WTC11 (cell line): ENCODE results near the gene WEE1. TPM values are rescaled to one million over a fixed set of nuclear protein-coding genes. Genes with fewer than 3 reads are reported as not detected.
A peak's percentile ranks its signal among the peaks of the same experiment; 100 is the strongest.

ENCODE experiments used
- ATAC-seq: fragments of 200-7000 bp; cut with Tn5 transposase; 2 replicates; pipeline ENCODE4 v1.10.0; 2021; ENCODE audit warnings: mild to moderate bottlenecking, moderate library complexity
- CTCF ChIA-PET: fragments of 300-600 bp; sonication (Branson Sonifier 250); formaldehyde crosslinking; loops from one replicate; lab custom pipeline; 2021; ENCODE audit warnings: antibody characterized with exemption; lab: Charles Lee
- POLR2A ChIA-PET: fragments of 350-600 bp; sonication (Branson Sonifier 250); formaldehyde crosslinking; loops from one replicate; lab custom pipeline; 2021; ENCODE audit warnings: antibody characterized with exemption; lab: Charles Lee
- DNase-seq: peaks from one replicate; pipeline ENCODE4 v3.0.0; 2021; ENCODE audit warnings: low spot score
- H3K27ac Mint-ChIP-seq: 2 replicates; pipeline ENCODE4 v1.8.0; 2021; ENCODE audit warnings: mixed read lengths
- H3K27me3 Mint-ChIP-seq: 2 replicates; pipeline ENCODE4 v1.8.0; 2021; ENCODE audit warnings: low read depth, mild to moderate bottlenecking, moderate library complexity, mixed read lengths
- H3K36me3 Mint-ChIP-seq: 2 replicates; pipeline ENCODE4 v1.8.0; 2021; ENCODE audit warnings: mixed read lengths
- H3K4me1 Mint-ChIP-seq: 2 replicates; pipeline ENCODE4 v1.8.0; 2022; ENCODE audit warnings: mixed read lengths
- H3K4me3 Mint-ChIP-seq: 2 replicates; pipeline ENCODE4 v1.8.0; 2021; ENCODE audit warnings: mild to moderate bottlenecking, moderate library complexity, mixed read lengths
- H3K9me3 Mint-ChIP-seq: 2 replicates; pipeline ENCODE4 v1.8.0; 2021; ENCODE audit warnings: mixed read lengths
- AFF4 ChIP-seq: sonication (generic); formaldehyde crosslinking; IDR thresholded peaks from 2 replicates; pipeline ENCODE4 v1.8.1; 2023; ENCODE audit warnings: mild to moderate bottlenecking, missing genetic modification reagents, borderline replicate concordance
- ATF2 ChIP-seq: sonication (generic); formaldehyde crosslinking; IDR thresholded peaks from 2 replicates; pipeline ENCODE4 v1.8.1; 2022; ENCODE audit warnings: low read depth, missing genetic modification reagents, borderline replicate concordance
- CREM ChIP-seq: sonication (generic); formaldehyde crosslinking; IDR thresholded peaks from 2 replicates; pipeline ENCODE4 v1.8.1; 2022; ENCODE audit warnings: mild to moderate bottlenecking, missing genetic modification reagents, moderate library complexity
- ESRRA ChIP-seq: sonication (generic); formaldehyde crosslinking; IDR thresholded peaks from 2 replicates; pipeline ENCODE4 v1.8.1; 2022; ENCODE audit warnings: mild to moderate bottlenecking, missing genetic modification reagents, borderline replicate concordance
- MXD4 ChIP-seq: fragments of 250-450 bp; sonication (Bioruptor Pico); IDR thresholded peaks from 2 replicates; pipeline ENCODE4 v1.8.0; 2021; ENCODE audit warnings: mild to moderate bottlenecking, moderate library complexity, borderline replicate concordance
- NFE2L1 ChIP-seq: sonication (generic); formaldehyde crosslinking; IDR thresholded peaks from 2 replicates; pipeline ENCODE4 v1.8.1; 2023; ENCODE audit warnings: missing genetic modification reagents
- OVOL2 ChIP-seq: fragments of 250-450 bp; sonication (Bioruptor Pico); IDR thresholded peaks from 2 replicates; pipeline ENCODE4 v1.9.0; 2021; ENCODE audit warnings: mild to moderate bottlenecking, borderline replicate concordance
- PRDM15 ChIP-seq: sonication (generic); formaldehyde crosslinking; IDR thresholded peaks from 2 replicates; pipeline ENCODE4 v1.8.0; 2022; ENCODE audit warnings: missing genetic modification reagents
- RORB ChIP-seq: fragments of 250-450 bp; sonication (Bioruptor Pico); IDR thresholded peaks from 2 replicates; pipeline ENCODE4 v1.9.0; 2021; ENCODE audit warnings: mild to moderate bottlenecking
- TCF7 ChIP-seq: sonication (generic); formaldehyde crosslinking; IDR thresholded peaks from 2 replicates; pipeline ENCODE4 v1.8.0; 2022; ENCODE audit warnings: mild to moderate bottlenecking, low read depth, missing genetic modification reagents, moderate library complexity
- ZNF219 ChIP-seq: sonication (generic); formaldehyde crosslinking; IDR thresholded peaks from 2 replicates; pipeline ENCODE4 v1.8.0; 2023; ENCODE audit warnings: missing genetic modification reagents, mild to moderate bottlenecking, borderline replicate concordance
- ZNF232 ChIP-seq: sonication (generic); formaldehyde crosslinking; IDR thresholded peaks from 2 replicates; pipeline ENCODE4 v1.8.0; 2022; ENCODE audit warnings: mild to moderate bottlenecking, missing genetic modification reagents
- ZNF671 ChIP-seq: fragments of 250-450 bp; sonication (Bioruptor Pico); IDR thresholded peaks from 2 replicates; pipeline ENCODE4 v1.8.0; 2021; ENCODE audit warnings: mild to moderate bottlenecking
- total RNA-seq: library from RNA; stranded (reverse); gene quantifications from 3 replicates; pipeline ENCODE4 v1.2.3, GENCODE V29; 2021

The WEE1 gene
- total RNA-seq, 1 experiment from 2014 or later, result 109 TPM

DNA sequence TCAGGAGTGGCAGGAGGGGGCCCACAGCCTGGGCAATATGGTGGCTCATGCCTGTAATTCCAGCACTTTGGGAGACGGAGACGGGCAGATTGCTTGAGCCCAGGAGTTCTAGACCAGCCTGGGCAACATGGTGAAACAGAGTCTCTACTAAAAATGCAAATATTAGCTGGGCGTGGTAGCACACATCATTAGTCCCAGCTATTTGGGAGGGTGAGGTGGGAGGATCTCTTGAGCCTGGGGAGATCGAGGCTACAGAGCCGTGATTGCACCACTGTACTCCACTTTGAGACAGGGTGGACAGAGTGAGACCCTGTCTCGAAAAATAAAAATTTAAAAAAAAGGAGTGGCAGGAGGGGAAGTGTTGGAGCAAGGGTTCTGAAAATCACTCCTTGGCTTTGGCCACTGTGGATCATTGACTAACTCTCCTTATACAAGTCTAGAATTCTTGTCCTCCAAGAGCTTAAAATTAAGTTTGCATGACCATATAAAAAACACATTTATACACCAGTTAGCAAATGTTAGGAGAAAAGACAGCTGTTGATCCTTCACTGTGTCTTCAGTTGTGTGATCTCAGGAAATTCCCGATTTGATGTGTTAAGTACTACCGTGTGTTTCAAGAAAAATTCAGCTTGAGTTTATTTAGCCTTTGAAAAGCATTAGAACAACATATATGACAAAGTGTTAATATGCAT, 2.3 kb upstream of the WEE1 start:
- POLR2A ChIA-PET, result no interaction called here
- H3K27me3 Mint-ChIP-seq, result no peaks in the 10 kb centered on the region
- CTCF ChIA-PET, result interaction anchor here (1.3 to 3.7 kb wide), 3 partner anchors 37 to 177 kb away, joined by 3 to 49 read pairs (median 5); no protein-coding TSS in a partner anchor
- peaks cover 17% of the 10 kb centered on the region for H3K36me3 Mint-ChIP-seq
- H3K27ac Mint-ChIP-seq, result no peak overlapping the region
- no peak for ATAC-seq
- no peaks in the 10 kb centered on the region for H3K9me3 Mint-ChIP-seq
- no peak for TF ChIP-seq ATF2
- no peak for TF ChIP-seq ZNF232 (CRISPR knock-in tag)
- no peak for TF ChIP-seq RORB (CRISPR knock-in tag)
- TF ChIP-seq CREM (CRISPR knock-in tag), result no peak
- TF ChIP-seq PRDM15 (CRISPR knock-in tag), result no peak
- no peak for TF ChIP-seq OVOL2
- no peak for TF ChIP-seq ZNF671
- TF ChIP-seq MXD4 (CRISPR knock-in tag), result no peak
- TF ChIP-seq ESRRA (CRISPR knock-in tag), result no peak
- TF ChIP-seq, all 79 proteins: peak for 0
- no peak for DNase-seq
- Mint-ChIP-seq H3K4me3 (peak overlapping the region; percentile 76; the same call in 1 of the 2 replicates), H3K4me1 (peaks cover 55% of the 10 kb centered on the region)

GRCh38 chr11:9571763-9572115, 1.7 kb upstream of the WEE1 start:
- peaks cover 55% of the 10 kb centered on the region for H3K4me1 Mint-ChIP-seq
- peak overlapping the region; percentile 76 for H3K4me3 Mint-ChIP-seq
- CTCF ChIA-PET, result interaction anchor here (1.3 to 3.7 kb wide), 4 partner anchors 37 to 176 kb away, joined by 3 to 49 read pairs (median 4); no protein-coding TSS in a partner anchor
- ATAC-seq, result no peak
- POLR2A ChIA-PET, result no interaction called here
- H3K27me3 Mint-ChIP-seq, result no peaks in the 10 kb centered on the region
- DNase-seq, result no peak
- TF ChIP-seq TCF7 (no peak), ZNF219 (CRISPR knock-in tag) (no peak), AFF4 (CRISPR knock-in tag) (no peak), NFE2L1 (CRISPR knock-in tag) (no peak)
- H3K36me3 Mint-ChIP-seq, result peaks cover 22% of the 10 kb centered on the region
- no peaks in the 10 kb centered on the region for H3K9me3 Mint-ChIP-seq
- H3K27ac Mint-ChIP-seq, result peak overlapping the region; percentile 95; the same call in 1 of the 2 replicates
